ENCODE results near the gene STAC3.

STAC3 gene

GRCh38 chr12:57199191-57199590 lies 51.8 kb downstream of the STAC3 start:
- Histone ChIP-seq H3K4me1 (ENCODE audit: control insufficient read depth, insufficient read depth, low read length) (no peaks in the 10 kb centered on the region), H3K36me3 (ENCODE audit: control insufficient read depth in 2 of 2, insufficient read depth in 1 of 2, low read length in 2 of 2) (peaks cover 0 to 98% of the 10 kb centered on the region in 2 experiments; a peak in 1 of 3 replicates), H3K27ac (ENCODE audit: extremely low read depth, low read depth, low read length) (no peak overlapping the region), H3K4me3 (ENCODE audit: low read depth, low read length) (no peak overlapping the region), H3K9me3 (ENCODE audit: control insufficient read depth, insufficient read depth, low read depth, low read length) (no peaks in the 10 kb centered on the region)
- POLR2A ChIA-PET = no interaction called here
- TF ChIP-seq GLIS1 (tag by site-specific recombination; IDR thresholded peaks at IDR 0.05) (0 out of 2 replicates have a peak, but pooled peaks have one; percentile 25), SP2 (tag by site-specific recombination; IDR thresholded peaks at IDR 0.05) (no peak)
- CTCF ChIA-PET = interaction anchor here (2.3 kb wide), 1 partner anchor 15 kb away, joined by 9 read pairs; no protein-coding TSS in a partner anchor

GRCh38 chr12:57198329-57198728 lies 52.7 kb downstream of the STAC3 start:
- POLR2A ChIA-PET = no interaction called here
- Histone ChIP-seq H3K4me1 (ENCODE audit: control insufficient read depth, insufficient read depth, low read length) (no peaks in the 10 kb centered on the region), H3K27ac (ENCODE audit: extremely low read depth, low read depth, low read length) (no peak overlapping the region), H3K36me3 (ENCODE audit: control insufficient read depth in 2 of 2, insufficient read depth in 1 of 2, low read length in 2 of 2) (peaks cover 0 to 98% of the 10 kb centered on the region in 2 experiments; a peak in 1 of 3 replicates), H3K9me3 (ENCODE audit: control insufficient read depth, insufficient read depth, low read depth, low read length) (no peaks in the 10 kb centered on the region), H3K4me3 (ENCODE audit: low read depth, low read length) (no peak overlapping the region)
- TF ChIP-seq ZNF416 (tag by site-specific recombination; IDR thresholded peaks at IDR 0.05) (no peak), ZNF292 (tag by site-specific recombination; IDR thresholded peaks at IDR 0.05; ENCODE audit: borderline replicate concordance, low read depth) (no peak), ZNF280D (tag by site-specific recombination; IDR thresholded peaks at IDR 0.05) (no peak), ZNF23 (tag by site-specific recombination; IDR thresholded peaks at IDR 0.05; ENCODE audit: borderline replicate concordance) (no peak), ZFP3 (tag by site-specific recombination; IDR thresholded peaks at IDR 0.05; ENCODE audit: low read depth) (no peak), RBAK (tag by site-specific recombination; IDR thresholded peaks at IDR 0.05) (no peak), ZBTB21 (tag by site-specific recombination; IDR thresholded peaks at IDR 0.05) (no peak), ZNF544 (tag by site-specific recombination; IDR thresholded peaks at IDR 0.05) (no peak), ZNF692 (tag by site-specific recombination; IDR thresholded peaks at IDR 0.05) (no peak), ZNF324 (tag by site-specific recombination; IDR thresholded peaks at IDR 0.05) (no peak), ZNF157 (tag by site-specific recombination; IDR thresholded peaks at IDR 0.05) (no peak)
- CTCF ChIA-PET = interaction anchor here (2.3 kb wide), 1 partner anchor 16 kb away, joined by 9 read pairs; no protein-coding TSS in a partner anchor

- Histone ChIP-seq H3K4me3 (ENCODE audit: low read depth, low read length) (no peak overlapping the region), H3K4me1 (ENCODE audit: control insufficient read depth, insufficient read depth, low read length) (no peaks in the 10 kb centered on the region), H3K36me3 (ENCODE audit: control insufficient read depth in 2 of 2, insufficient read depth in 1 of 2, low read length in 2 of 2) (peaks cover 2 to 99% of the 10 kb centered on the region in 2 experiments; a peak in 2 of 3 replicates), H3K9me3 (ENCODE audit: control insufficient read depth, insufficient read depth, low read depth, low read length) (no peaks in the 10 kb centered on the region), H3K27ac (ENCODE audit: extremely low read depth, low read depth, low read length) (no peak overlapping the region)
- ChIA-PET CTCF (interaction anchor here (1.5 kb wide), 2 partner anchors 46 to 85 kb away, joined by 5 read pairs; partner anchors contain the start of gene STAT6), POLR2A (no interaction called here)
- TF ChIP-seq ZNF155 (tag by site-specific recombination; IDR thresholded peaks at IDR 0.05) (no peak), ZNF777 (tag by site-specific recombination; IDR thresholded peaks at IDR 0.05; ENCODE audit: borderline replicate concordance) (no peak), ZNF548 (tag by site-specific recombination; IDR thresholded peaks at IDR 0.05) (no peak), SETDB1 (IDR thresholded peaks at IDR 0.05; ENCODE audit: insufficient read length, low read length) (no peak), BCL6B (tag by site-specific recombination; IDR thresholded peaks at IDR 0.05) (no peak), ZNF132 (tag by site-specific recombination; IDR thresholded peaks at IDR 0.05; ENCODE audit: borderline replicate concordance) (no peak), CTCF (tag by site-specific recombination; IDR thresholded peaks at IDR 0.05) (no peak), BCL11A (tag by site-specific recombination; IDR thresholded peaks at IDR 0.05; ENCODE audit: low read depth) (no peak), ZNF501 (tag by site-specific recombination; IDR thresholded peaks at IDR 0.05) (no peak)
These were observed 54.0 kb downstream of the STAC3 start for GRCh38 chr12:57196956-57197355.

Measured in HEK293 (cell line).